Measurements from ENCODE around the gene RABEP2.

GRCh38 chr16:28879261-28879840 is 45.7 kb downstream of the RABEP2 start:
- TF ChIP-seq POU6F1 (CRISPR knock-in tag; IDR thresholded peaks at IDR 0.05; ENCODE audit: borderline replicate concordance, low read depth) (no peak), ESRRG (CRISPR knock-in tag; IDR thresholded peaks at IDR 0.05) (no peak), CREB5 (CRISPR knock-in tag; IDR thresholded peaks at IDR 0.05; ENCODE audit: low read depth) (no peak), RARB (CRISPR knock-in tag; IDR thresholded peaks at IDR 0.05) (no peak), SNAI2 (CRISPR knock-in tag; IDR thresholded peaks at IDR 0.05) (no peak), PATZ1 (CRISPR knock-in tag; IDR thresholded peaks at IDR 0.05; ENCODE audit: borderline replicate concordance) (peak; percentile 41; the same call in 1 of the 2 replicates)
